GM12878 (cell line): Measurements from ENCODE around the gene KCNS3. TPM values are rescaled to one million over a fixed set of nuclear protein-coding genes. Genes with fewer than 3 reads are reported as not detected.

Source experiments
- ATAC-seq: fragments of 200-7000 bp; cut with Tn5 transposase; 3 replicates; pipeline ENCODE4 v1.9.1; 2020; ENCODE audit warnings: mild to moderate bottlenecking, moderate library complexity
- BruUV-seq: library from RNA; stranded (reverse); fragments of 400-500 nt; replicated peaks from 2 replicates; lab custom pipeline; 2021; lab: Mats Ljungman, UMichigan
- CTCF ChIA-PET: fragments of 300-600 bp; sonication (Branson Sonifier 250); formaldehyde crosslinking; extraction: SDS; loops from one replicate; lab custom pipeline; 2021; ENCODE audit warnings: inconsistent platforms; lab: Yijun Ruan, JAX
- POLR2A ChIA-PET: fragments of 350-600 bp; formaldehyde crosslinking; extraction: SDS; loops from one replicate; lab custom pipeline; 2021; ENCODE audit warnings: inconsistent platforms; lab: Charles Lee
- RAD21 ChIA-PET: fragments of 300-600 bp; sonication (Branson Sonifier 250); formaldehyde crosslinking; loops from one replicate; lab custom pipeline; 2023; ENCODE audit warnings: antibody characterized with exemption; ENCODE audit not compliant: unreplicated experiment; lab: Charles Lee
- SMC1A ChIA-PET: fragments of 300-600 bp; sonication (Branson Sonifier 250); formaldehyde crosslinking; loops from one replicate; lab custom pipeline; 2023; ENCODE audit not compliant: unreplicated experiment, uncharacterized antibody; lab: Charles Lee
- DNase-seq: peaks from one replicate; pipeline ENCODE4 v3.0.0-alpha.2; 2011; ENCODE audit warnings: low read depth, low spot score
- FAIRE-seq: peaks from 3 replicates; lab custom pipeline; 2011; peaks lifted over from hg19 to GRCh38; lab: Jason Lieb, UNC
- H2AFZ ChIP-seq: 2 replicates; pipeline ENCODE4 v1.6.0; 2011; ENCODE audit warnings: low read depth, low read length, control low read depth; ENCODE audit not compliant: control insufficient read depth
- H3K27ac ChIP-seq: 2 replicates; pipeline ENCODE4 v1.5.1; 2011; ENCODE audit warnings: control low read depth; ENCODE audit not compliant: control insufficient read depth, insufficient read depth
- H3K27me3 ChIP-seq, 2 experiments: replicated peaks in 1 of 2; 2 replicates each; pipeline versions ENCODE4 v1.6.0 to v1.6.1; 2011; ENCODE audit warnings: low read length in 1 of 2; ENCODE audit not compliant: control insufficient read depth in 2 of 2, insufficient read depth in 2 of 2
- H3K36me3 ChIP-seq, 2 experiments: 2 replicates each; pipeline ENCODE4 v1.5.1; 2011; ENCODE audit warnings: low read length in 1 of 2; ENCODE audit not compliant: control insufficient read depth in 2 of 2, insufficient read depth in 2 of 2
- H3K4me1 ChIP-seq: 2 replicates; pipeline ENCODE4 v1.6.1; 2011; ENCODE audit warnings: mild to moderate bottlenecking, low read length, moderate library complexity, mixed read lengths; ENCODE audit not compliant: control insufficient read depth, insufficient read depth
- H3K4me2 ChIP-seq: 2 replicates; pipeline ENCODE4 v1.6.0; 2011; ENCODE audit warnings: control low read depth; ENCODE audit not compliant: control insufficient read depth, insufficient read depth
- H3K4me3 ChIP-seq: fragments of 200-600 bp; sonication (generic); 2 replicates; pipeline ENCODE4 v1.5.1; 2016
- H3K79me2 ChIP-seq: 2 replicates; pipeline ENCODE4 v1.6.0; 2011; ENCODE audit warnings: low read length; ENCODE audit not compliant: control insufficient read depth, insufficient read depth
- H3K9ac ChIP-seq: 2 replicates; pipeline ENCODE4 v1.8.0; 2011; ENCODE audit warnings: low read length, control low read depth, mixed read lengths; ENCODE audit not compliant: control insufficient read depth, insufficient read depth
- H3K9me3 ChIP-seq: replicated peaks from 3 replicates; pipeline ENCODE4 v1.5.1; 2011; ENCODE audit warnings: mild to moderate bottlenecking, low read length; ENCODE audit not compliant: control insufficient read depth, insufficient read depth
- H4K20me1 ChIP-seq: 2 replicates; pipeline ENCODE4 v1.6.0; 2011; ENCODE audit not compliant: control insufficient read depth, insufficient read depth
- GATAD2B ChIP-seq: fragments of 450-650 bp; conservative IDR thresholded peaks from 2 replicates; pipeline ENCODE4 v1.6.1; 2017; ENCODE audit warnings: low read depth, mild to moderate bottlenecking, moderate library complexity
- HSF1 ChIP-seq: fragments of 150-350 bp; IDR thresholded peaks from 2 replicates; pipeline ENCODE4 v1.6.1; 2014; ENCODE audit warnings: mild to moderate bottlenecking, low read depth, low read length
- NR2C1 ChIP-seq: fragments of 450-650 bp; IDR thresholded peaks from 2 replicates; pipeline ENCODE4 v1.6.1; 2017; ENCODE audit warnings: antibody characterized with exemption, mild to moderate bottlenecking, moderate library complexity
- RCOR1 ChIP-seq: conservative IDR thresholded peaks from 2 replicates; pipeline ENCODE4 v1.6.1; 2012; ENCODE audit warnings: low read depth, low read length, improper control_type of control experiment
- SMAD5 ChIP-seq: IDR thresholded peaks from 2 replicates; pipeline ENCODE4 v1.6.1; 2016; ENCODE audit warnings: antibody characterized with exemption, low read depth
- ZNF24 ChIP-seq: fragments of 450-650 bp; IDR thresholded peaks from 2 replicates; pipeline ENCODE4 v1.6.1; 2017; ENCODE audit warnings: antibody characterized with exemption, mild to moderate bottlenecking
- WGBS: methylation state at CpG from one replicate; pipeline ENCODE4 v1.1.6; 2016; ENCODE audit warnings: low lambda C conversion rate; ENCODE audit not compliant: insufficient replicate concordance, insufficient coverage; ENCODE audit errors: missing lambda C conversion rate; 5-methylcytosine and 5-hydroxymethylcytosine counted together
- in situ Hi-C: fragments of 300-500 bp; cut with MboI; formaldehyde crosslinking; loops from 9 replicates; pipeline ENCODE4 v1.14.3; 2018; ENCODE audit warnings: mixed read lengths
- intact Hi-C: fragments of 100-400 bp; cut with micrococcal nuclease; formaldehyde crosslinking; loops from one replicate; pipeline ENCODE4 v1.14.2; 2022; ENCODE audit not compliant: unreplicated experiment
- polyA plus RNA-seq, 11 experiments: library from polyadenylated mRNA; depleted of rRNA in 4 of 11; unstranded in 6 of 11; stranded (reverse) in 5 of 11; fragments of >200 nt; fragmentation: Nextera tagmentation in 4 of 11; fragmentation: Illumina TruSeq in 1 of 11; extraction: Ambion mirVana in 4 of 11; extraction: Trizol in 1 of 11; gene quantifications; 1 replicate in 1 of 11; 2 replicates in 10 of 11; pipeline versions ENCODE4 v1.2.1 to v1.2.3, GENCODE V29; 2011 to 2016; ENCODE audit warnings: inconsistent platforms in 2 of 11, missing spikeins in 2 of 11, low read depth in 1 of 11
- total RNA-seq, 4 experiments: library from RNA; depleted of rRNA in 3 of 4; stranded (reverse); fragments of >200 nt in 3 of 4; fragmentation: Illumina TruSeq in 1 of 4; extraction: Trizol in 1 of 4; gene quantifications; 2 replicates each; pipeline versions ENCODE4 v1.2.1 to v1.2.3, GENCODE V29; 2013 to 2021

Gene KCNS3
- total and polyA plus RNA-seq, 10 of the 15 experiments (the other 5 are each of a cell fraction or from before 2014, with no cell fraction given), result not detected

GRCh38 chr2:17839959-17840358 is 38.5 kb upstream of the KCNS3 start:
- SMC1A ChIA-PET, result interaction anchor here (1.3 to 1.5 kb wide), 2 partner anchors 102 to 133 kb away, joined by 3 read pairs; no protein-coding TSS in a partner anchor
- CTCF ChIA-PET, result interaction anchor here (1.2 kb wide), 1 partner anchor 169 kb away, joined by 3 read pairs; no protein-coding TSS in a partner anchor

GRCh38 chr2:17843457-17843856 is 35.0 kb upstream of the KCNS3 start:
- no peaks in the 10 kb centered on the region for H4K20me1 ChIP-seq
- ATAC-seq, result no peak
- no TSS peak for BruUV-seq
- no peaks in the 10 kb centered on the region for H3K9me3 ChIP-seq
- no peaks in the 10 kb centered on the region for H3K36me3 ChIP-seq
- in situ Hi-C loops (no loop called here), intact Hi-C loops (no loop called here)
- 58% methylated on average over 2 of the region's 2 CpGs for WGBS
- RAD21 ChIA-PET, result interaction anchor here (1.4 kb wide), 1 partner anchor 20 kb away, joined by 4 read pairs; no protein-coding TSS in a partner anchor
- H3K27me3 ChIP-seq, result 0 out of 4 replicates have a peak, but pooled peaks cover 0 to 4% of the 10 kb centered on the region in 2 experiments
- H3K27ac ChIP-seq, result no peak overlapping the region
- SMC1A ChIA-PET, result interaction anchor here (0.9 to 1.4 kb wide), 2 partner anchors 7 to 127 kb away, joined by 3 to 6 read pairs; no protein-coding TSS in a partner anchor
- TF ChIP-seq HSF1 (no peak), ZNF24 (no peak), SMAD5 (no peak)
- H3K79me2 ChIP-seq, result no peaks in the 10 kb centered on the region
- no peaks in the 10 kb centered on the region for H3K4me1 ChIP-seq
- H3K4me3 ChIP-seq, result no peak overlapping the region
- H3K4me2 ChIP-seq, result no peak overlapping the region
- no peak overlapping the region for H2AFZ ChIP-seq
- CTCF ChIA-PET, result interaction anchor here (3.1 to 4.0 kb wide), 2 partner anchors 12 to 123 kb away, joined by 16 to 33 read pairs; no protein-coding TSS in a partner anchor
- no peak for FAIRE-seq
- no peak for DNase-seq
- no peak overlapping the region for H3K9ac ChIP-seq
- POLR2A ChIA-PET, result no interaction called here

More at GRCh38 chr2:17839959-17840358, 38.5 kb upstream of the KCNS3 start:
- H3K9ac ChIP-seq, result no peak overlapping the region
- no peaks in the 10 kb centered on the region for H3K4me1 ChIP-seq
- WGBS, result 61% methylated on average over 2 of the region's 2 CpGs
- TF ChIP-seq RCOR1 (no peak), NR2C1 (no peak), GATAD2B (no peak)
- no peaks in the 10 kb centered on the region for H3K79me2 ChIP-seq
- no peak overlapping the region for H2AFZ ChIP-seq
- FAIRE-seq (no peak), DNase-seq (no peak), ATAC-seq (no peak)
- intact Hi-C loops, result no loop called here
- H4K20me1 ChIP-seq, result no peaks in the 10 kb centered on the region
- no peak overlapping the region for H3K27ac ChIP-seq
- H3K9me3 ChIP-seq, result no peaks in the 10 kb centered on the region
- no peak overlapping the region for H3K4me2 ChIP-seq
- BruUV-seq, result no TSS peak
- in situ Hi-C loops, result no loop called here
- RAD21 ChIA-PET, result no interaction called here
- 0 out of 4 replicates have a peak, but pooled peaks cover 0 to 4% of the 10 kb centered on the region in 2 experiments for H3K27me3 ChIP-seq
- no peaks in the 10 kb centered on the region for H3K36me3 ChIP-seq
- no peak overlapping the region for H3K4me3 ChIP-seq
- POLR2A ChIA-PET, result no interaction called here
